ENCODE data around the gene FAM168B.

- no peak for TF ChIP-seq CTCF (IDR thresholded peaks at IDR 0.05)
- TF ChIP-seq EP300 (IDR thresholded peaks at IDR 0.05), result peak; percentile 50
Observed at GRCh38 chr2:131093696-131094462, 619 bp upstream of the FAM168B start.
